Ishikawa (cell line): ENCODE measurements around the gene ATP8A2.

ENCODE experiments used
- CEBPB ChIP-seq: IDR thresholded peaks from 2 replicates; pipeline ENCODE4 v1.6.1; 2012
- CREB1 ChIP-seq: IDR thresholded peaks from 2 replicates; pipeline ENCODE4 v1.6.1; 2012; ENCODE audit warnings: low read depth
- EGR1 ChIP-seq: IDR thresholded peaks from 2 replicates; pipeline ENCODE4 v1.6.1; 2012
- EP300 ChIP-seq: IDR thresholded peaks from 2 replicates; pipeline ENCODE4 v1.6.1; 2012; ENCODE audit warnings: borderline replicate concordance
- FOXM1 ChIP-seq: IDR thresholded peaks from 2 replicates; pipeline ENCODE4 v1.6.1; 2012; ENCODE audit warnings: low read depth, borderline replicate concordance
- MAX ChIP-seq: IDR thresholded peaks from 2 replicates; pipeline ENCODE4 v1.6.1; 2012
- NFIC ChIP-seq: IDR thresholded peaks from 2 replicates; pipeline ENCODE4 v1.6.1; 2012
- RAD21 ChIP-seq: IDR thresholded peaks from 2 replicates; pipeline ENCODE4 v1.6.1; 2012; ENCODE audit warnings: low read depth
- REST ChIP-seq: IDR thresholded peaks from 2 replicates; pipeline ENCODE4 v1.6.1; 2012; ENCODE audit warnings: low read depth, mild to moderate bottlenecking
- TAF1 ChIP-seq: IDR thresholded peaks from 2 replicates; pipeline ENCODE4 v1.6.1; 2012; ENCODE audit warnings: low read depth, mild to moderate bottlenecking
- TCF12 ChIP-seq: IDR thresholded peaks from 2 replicates; pipeline ENCODE4 v1.6.1; 2012; ENCODE audit warnings: low read depth
- TEAD4 ChIP-seq: IDR thresholded peaks from 2 replicates; pipeline ENCODE4 v1.6.1; 2012
- USF1 ChIP-seq: IDR thresholded peaks from 2 replicates; pipeline ENCODE4 v1.6.1; 2012
- YY1 ChIP-seq: IDR thresholded peaks from 2 replicates; pipeline ENCODE4 v1.6.1; 2012; ENCODE audit warnings: low read depth
- ZBTB7A ChIP-seq: IDR thresholded peaks from 2 replicates; pipeline ENCODE4 v1.6.1; 2012; ENCODE audit warnings: low read depth

The ATP8A2 gene

GRCh38 chr13:25371875-25372283 lies at the start of gene ATP8A2:
Gene ATP8A2, plus strand, starts transcription at chr13:25371974. Its CDS starts 239 bp downstream, at chr13:25372213.
- TF ChIP-seq FOXM1 (no peak), ZBTB7A (no peak), RAD21 (no peak), EGR1 (no peak), TAF1 (no peak), YY1 (no peak), REST (no peak)

- TF ChIP-seq NFIC (no peak), ZBTB7A (no peak), YY1 (no peak), CEBPB (no peak), REST (no peak), MAX (no peak), EGR1 (no peak), USF1 (no peak), FOXM1 (no peak), CREB1 (no peak), EP300 (no peak), TEAD4 (no peak), TAF1 (no peak), RAD21 (no peak), TCF12 (no peak)
Measured at GRCh38 chr13:25324100-25324499, 47.7 kb upstream of the ATP8A2 start.

GRCh38 chr13:25329706-25330105 lies 42.1 kb upstream of the ATP8A2 start:
- no peak for TF ChIP-seq TAF1
- no peak for TF ChIP-seq CEBPB
- TF ChIP-seq RAD21, result no peak
- no peak for TF ChIP-seq CREB1
- no peak for TF ChIP-seq EP300
- TF ChIP-seq TEAD4, result no peak
- TF ChIP-seq MAX, result no peak
- no peak for TF ChIP-seq ZBTB7A
- no peak for TF ChIP-seq REST
- TF ChIP-seq YY1, result no peak
- TF ChIP-seq USF1, result no peak
- TF ChIP-seq FOXM1, result no peak
- TF ChIP-seq NFIC, result no peak
- no peak for TF ChIP-seq EGR1
- no peak for TF ChIP-seq TCF12

GRCh38 chr13:25330541-25330940 lies 41.2 kb upstream of the ATP8A2 start:
- no peak for TF ChIP-seq REST
- TF ChIP-seq CREB1, result no peak
- TF ChIP-seq ZBTB7A, result no peak
- TF ChIP-seq TAF1, result no peak
- no peak for TF ChIP-seq USF1
- no peak for TF ChIP-seq FOXM1
- no peak for TF ChIP-seq MAX
- no peak for TF ChIP-seq EP300
- no peak for TF ChIP-seq CEBPB
- no peak for TF ChIP-seq TCF12
- TF ChIP-seq RAD21, result no peak
- no peak for TF ChIP-seq TEAD4
- no peak for TF ChIP-seq YY1
- no peak for TF ChIP-seq NFIC
- no peak for TF ChIP-seq EGR1
